RCC 7860 (cell line): ENCODE data around the gene ZNF485.
"Not testable (repeated sequence)": the region's sequence is repeated elsewhere in the genome, so short reads cannot be mapped to it uniquely, and the experiment has no call there.

Source experiments
- DNase-seq: peaks from one replicate; pipeline ENCODE4 v3.0.0-alpha.2; 2015; ENCODE audit warnings: low spot score
- FAIRE-seq: peaks from 2 replicates; lab custom pipeline; 2012; peaks lifted over from hg19 to GRCh38; lab: Jason Lieb, UNC

ZNF485 gene

GRCh38 chr10:43601576-43601975, 4.7 kb upstream of the ZNF485 start:
- FAIRE-seq, DNase-seq: not testable (repeated sequence)

GRCh38 chr10:43605850-43606322, 352 bp upstream of the ZNF485 start:
- FAIRE-seq: no peak
- DNase-seq: no peak

- FAIRE-seq (no peak), DNase-seq (no peak)
These were observed 948 bp downstream of the ZNF485 start for GRCh38 chr10:43607199-43607573.

- peak; percentile 30 for DNase-seq
These were observed 4.4 kb downstream of the ZNF485 start for GRCh38 chr10:43610636-43611035.

GRCh38 chr10:43616697-43617370, 10.6 kb downstream of the ZNF485 start:
- no peak for DNase-seq
- no peak for FAIRE-seq

More at GRCh38 chr10:43610636-43611035, 4.4 kb downstream of the ZNF485 start:
- FAIRE-seq: no peak

- no peak for FAIRE-seq
- no peak for DNase-seq
These were observed 13.1 kb downstream of the ZNF485 start for GRCh38 chr10:43619368-43619767.

- no peak for FAIRE-seq
- DNase-seq: no peak
These were observed 15.8 kb downstream of the ZNF485 start for GRCh38 chr10:43622038-43622437.

- DNase-seq (peak; percentile 25), FAIRE-seq (no peak)
These were observed 17.1 kb downstream of the ZNF485 start for GRCh38 chr10:43623351-43623750.

GRCh38 chr10:43627942-43628341, 21.7 kb downstream of the ZNF485 start:
- no peak for DNase-seq
- no peak for FAIRE-seq

- DNase-seq (no peak), FAIRE-seq (no peak)
These were observed 22.7 kb downstream of the ZNF485 start for GRCh38 chr10:43628956-43629355.

- DNase-seq, FAIRE-seq: not testable (repeated sequence)
These were observed 29.6 kb downstream of the ZNF485 start for GRCh38 chr10:43635816-43636215.

GRCh38 chr10:43640603-43641002, 34.4 kb downstream of the ZNF485 start:
- no peak for FAIRE-seq
- DNase-seq: no peak

- FAIRE-seq (no peak), DNase-seq (no peak)
These were observed 38.0 kb downstream of the ZNF485 start for GRCh38 chr10:43644252-43644651.

- DNase-seq (no peak), FAIRE-seq (no peak)
These were observed 39.6 kb downstream of the ZNF485 start for GRCh38 chr10:43645866-43646265.

GRCh38 chr10:43647576-43647975, 41.3 kb downstream of the ZNF485 start:
- FAIRE-seq (no peak), DNase-seq (no peak)

GRCh38 chr10:43648095-43648397, 41.8 kb downstream of the ZNF485 start:
- DNase-seq: no peak
- no peak for FAIRE-seq

- FAIRE-seq: no peak
- DNase-seq: peak; percentile 56
These were observed 42.4 kb downstream of the ZNF485 start, which contains the start of gene ZNF32 for GRCh38 chr10:43648398-43649184. Gene ZNF32, minus strand, starts transcription at chr10:43648881. Its CDS starts 2,748 bp downstream, at chr10:43646133.

GRCh38 chr10:43649185-43649523, 42.9 kb downstream of the ZNF485 start:
- FAIRE-seq (no peak), DNase-seq (no peak)

GRCh38 chr10:43653746-43654145, 47.5 kb downstream of the ZNF485 start:
- DNase-seq: no peak
- FAIRE-seq: no peak

GRCh38 chr10:43655311-43655710, 49.1 kb downstream of the ZNF485 start:
- FAIRE-seq (no peak), DNase-seq (no peak)

- FAIRE-seq (no peak), DNase-seq (no peak)
These were observed 52.0 kb downstream of the ZNF485 start for GRCh38 chr10:43658227-43658626.

GRCh38 chr10:43665054-43665453, 58.8 kb downstream of the ZNF485 start:
- DNase-seq (no peak), FAIRE-seq (no peak)
